Brain microvascular endothelial cell (primary cell): ENCODE measurements around the gene FRAT2.

Experiments
- DNase-seq: peaks from one replicate; pipeline ENCODE4 v3.0.0-alpha.2; 2020
- H3K27ac ChIP-seq: fragments of 250-450 bp; sonication (Bioruptor Pico); 2 replicates; pipeline ENCODE4 v1.5.1; 2020; ENCODE audit warnings: mild to moderate bottlenecking, moderate library complexity
- H3K27me3 ChIP-seq: fragments of 250-450 bp; sonication (Bioruptor Pico); replicated peaks from 2 replicates; pipeline ENCODE4 v1.5.1; 2020; ENCODE audit warnings: mild to moderate bottlenecking
- H3K36me3 ChIP-seq: fragments of 250-450 bp; sonication (Bioruptor Pico); replicated peaks from 2 replicates; pipeline ENCODE4 v1.5.1; 2020; ENCODE audit warnings: mild to moderate bottlenecking
- H3K4me3 ChIP-seq: 2 replicates; pipeline ENCODE4 v1.5.1; 2011; ENCODE audit warnings: low read depth, mild to moderate bottlenecking, control low read depth, low read length, moderate library complexity
- in situ Hi-C: cut with HindIII; loops from 2 replicates; pipeline ENCODE4 v1.10.0; 2017; ENCODE audit warnings: low sequenced_read_pairs, low pct_ligation_motif_present
- TF ChIP-seq, protein P1 (sequence below): IDR thresholded peaks from 2 replicates; pipeline ENCODE4 v1.5.1; 2011; ENCODE audit warnings: low read depth, mild to moderate bottlenecking, moderate library complexity, low read length, control low read depth, inconsistent platforms; ENCODE audit errors: missing control alignments

Gene FRAT2

GRCh38 chr10:97328646-97329453 lies 5.7 kb downstream of the FRAT2 start:
- TF ChIP-seq, protein P1, sequence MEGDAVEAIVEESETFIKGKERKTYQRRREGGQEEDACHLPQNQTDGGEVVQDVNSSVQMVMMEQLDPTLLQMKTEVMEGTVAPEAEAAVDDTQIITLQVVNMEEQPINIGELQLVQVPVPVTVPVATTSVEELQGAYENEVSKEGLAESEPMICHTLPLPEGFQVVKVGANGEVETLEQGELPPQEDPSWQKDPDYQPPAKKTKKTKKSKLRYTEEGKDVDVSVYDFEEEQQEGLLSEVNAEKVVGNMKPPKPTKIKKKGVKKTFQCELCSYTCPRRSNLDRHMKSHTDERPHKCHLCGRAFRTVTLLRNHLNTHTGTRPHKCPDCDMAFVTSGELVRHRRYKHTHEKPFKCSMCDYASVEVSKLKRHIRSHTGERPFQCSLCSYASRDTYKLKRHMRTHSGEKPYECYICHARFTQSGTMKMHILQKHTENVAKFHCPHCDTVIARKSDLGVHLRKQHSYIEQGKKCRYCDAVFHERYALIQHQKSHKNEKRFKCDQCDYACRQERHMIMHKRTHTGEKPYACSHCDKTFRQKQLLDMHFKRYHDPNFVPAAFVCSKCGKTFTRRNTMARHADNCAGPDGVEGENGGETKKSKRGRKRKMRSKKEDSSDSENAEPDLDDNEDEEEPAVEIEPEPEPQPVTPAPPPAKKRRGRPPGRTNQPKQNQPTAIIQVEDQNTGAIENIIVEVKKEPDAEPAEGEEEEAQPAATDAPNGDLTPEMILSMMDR, result no peak
- no peak overlapping the region for H3K4me3 ChIP-seq
- H3K27me3 ChIP-seq, result no peaks in the 10 kb centered on the region
- in situ Hi-C loops, result no loop called here
- no peak for DNase-seq
- no peak overlapping the region for H3K27ac ChIP-seq
- no peaks in the 10 kb centered on the region for H3K36me3 ChIP-seq

DNA sequence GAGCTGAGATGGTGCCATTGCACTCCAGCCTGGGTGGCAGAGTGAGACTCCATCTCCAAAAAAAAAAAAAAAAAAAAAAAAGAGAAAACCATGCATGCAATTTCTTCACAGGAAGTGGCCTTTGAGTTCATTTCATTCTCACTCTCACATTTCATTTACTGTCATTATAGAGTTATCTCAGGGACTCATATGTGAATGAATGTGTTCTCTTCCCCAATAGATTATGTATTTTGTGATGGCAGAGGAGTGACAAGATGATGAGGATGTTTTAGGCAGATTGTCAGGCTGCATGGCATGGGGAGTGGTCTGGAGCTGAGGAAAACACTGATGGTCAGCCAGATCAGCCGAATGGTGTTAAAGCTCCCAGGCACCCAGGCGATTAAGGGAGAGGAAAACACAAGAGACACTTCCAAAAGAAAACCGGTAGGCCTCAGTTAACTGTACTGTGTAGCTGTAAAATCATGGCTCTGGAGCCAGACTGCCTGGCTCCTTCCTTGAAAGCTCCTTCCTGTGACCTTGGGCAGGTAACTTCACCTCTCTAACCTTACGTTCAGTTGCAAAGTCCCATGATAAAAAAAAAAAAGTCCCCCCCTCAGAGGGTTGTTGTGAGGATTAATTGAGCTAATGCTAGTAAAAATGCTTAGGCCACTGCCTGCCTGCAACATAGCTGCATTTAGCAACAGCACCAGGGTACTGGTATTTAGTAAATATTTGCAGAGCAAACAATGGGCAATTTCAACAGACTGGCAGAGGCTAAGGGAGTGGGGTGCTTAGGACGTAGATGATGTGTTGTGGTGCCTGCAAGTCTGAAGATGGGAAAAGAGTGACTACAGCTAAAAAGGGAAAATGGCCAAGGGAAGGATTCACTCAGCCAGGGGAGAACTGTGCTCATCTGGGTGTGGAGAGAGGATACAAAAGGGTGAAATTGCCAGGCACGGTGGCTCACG lies 6.9 kb downstream of the FRAT2 start:
- Histone ChIP-seq H3K27me3 (no peaks in the 10 kb centered on the region), H3K36me3 (no peaks in the 10 kb centered on the region), H3K27ac (no peak overlapping the region), H3K4me3 (no peak overlapping the region)
- in situ Hi-C loops, result no loop called here
- TF ChIP-seq, protein P1, result no peak
- DNase-seq, result no peak

GRCh38 chr10:97325754-97326153 lies 8.8 kb downstream of the FRAT2 start:
- H3K27ac ChIP-seq, result no peak overlapping the region
- in situ Hi-C loops, result no loop called here
- H3K4me3 ChIP-seq, result no peak overlapping the region
- DNase-seq, result no peak
- no peaks in the 10 kb centered on the region for H3K36me3 ChIP-seq
- TF ChIP-seq, protein P1, result no peak
- H3K27me3 ChIP-seq, result no peaks in the 10 kb centered on the region

DNA sequence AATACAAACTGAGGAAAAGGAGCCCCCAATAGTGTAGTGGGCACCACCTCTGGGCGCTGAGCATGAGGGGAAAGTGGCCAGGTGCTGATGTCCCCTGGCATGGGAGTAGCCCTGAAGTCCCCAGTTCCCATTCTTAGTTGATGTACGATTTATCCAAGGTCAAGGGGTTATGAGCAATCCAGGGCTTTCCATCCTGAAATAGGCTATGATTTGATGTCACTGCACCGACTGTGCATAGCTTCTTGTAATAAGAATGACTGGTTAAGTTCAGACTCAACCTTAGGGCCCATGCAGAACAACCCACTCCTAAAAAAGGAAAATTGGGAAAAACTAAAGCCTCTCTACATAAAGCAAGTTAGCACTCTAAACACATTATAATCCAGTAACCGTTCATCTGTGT lies 11.0 kb downstream of the FRAT2 start:
- in situ Hi-C loops, result no loop called here
- H3K4me3 ChIP-seq, result no peak overlapping the region

GRCh38 chr10:97321804-97322190 lies 12.7 kb downstream of the FRAT2 start:
- no peak overlapping the region for H3K4me3 ChIP-seq
- no peaks in the 10 kb centered on the region for H3K36me3 ChIP-seq
- in situ Hi-C loops, result no loop called here
- no peak for DNase-seq
- H3K27ac ChIP-seq, result no peak overlapping the region
- peaks cover 5% of the 10 kb centered on the region for H3K27me3 ChIP-seq
- TF ChIP-seq, protein P1, result no peak

More for the DNA sequence above, 11.0 kb downstream of the FRAT2 start:
- TF ChIP-seq, protein P1, result no peak
- Histone ChIP-seq H3K36me3 (no peaks in the 10 kb centered on the region), H3K27me3 (peaks cover 5% of the 10 kb centered on the region), H3K27ac (no peak overlapping the region)
- no peak for DNase-seq
